Stimulated activated naive CD8-positive, alpha-beta T cell treated with anti-CD3 and anti-CD28 coated beads, Interleukin-15, amount 100 ng/mL, for 72 hours (primary cell): ENCODE data around the gene ZNF441.
"Not testable (repeated sequence)": the region's sequence is repeated elsewhere in the genome, so short reads cannot be mapped to it uniquely, and the experiment has no call there.

ENCODE experiments used
- ATAC-seq: fragments of 150-1000 bp; cut with Tn5 transposase; 2 replicates; pipeline ENCODE4 v1.10.0; 2021; ENCODE audit warnings: mild to moderate bottlenecking, moderate library complexity
- DNase-seq, 2 donors: peaks; one replicate each; pipeline ENCODE4 v3.0.0; 2021 to 2022
- H3K27ac Mint-ChIP-seq, 2 donors: one replicate each; pipeline ENCODE4 v1.8.0; 2022; ENCODE audit warnings: mild to moderate bottlenecking in 2 of 2, mixed read lengths in 2 of 2, moderate library complexity in 2 of 2
- H3K27me3 Mint-ChIP-seq: one replicate; pipeline ENCODE4 v1.8.0; 2022; ENCODE audit warnings: mixed read lengths
- H3K4me1 Mint-ChIP-seq: one replicate; pipeline ENCODE4 v1.8.0; 2022; ENCODE audit warnings: mild to moderate bottlenecking, mixed read lengths
- H3K4me3 Mint-ChIP-seq, 2 donors: one replicate each; pipeline ENCODE4 v1.8.0; 2022; ENCODE audit warnings: mild to moderate bottlenecking in 2 of 2, mixed read lengths in 2 of 2, moderate library complexity in 1 of 2
- H3K9me3 Mint-ChIP-seq, 2 donors: one replicate each; pipeline ENCODE4 v1.8.0; 2022; ENCODE audit warnings: mixed read lengths in 2 of 2

The ZNF441 gene

GRCh38 chr19:11806354-11807098 is 39.7 kb downstream of the ZNF441 start:
- Mint-ChIP-seq H3K4me3 (no peak overlapping the region), H3K27ac (no peak overlapping the region), H3K27me3 (no peaks in the 10 kb centered on the region), H3K4me1 (no peaks in the 10 kb centered on the region), H3K9me3 (peaks cover 31 to 52% of the 10 kb centered on the region in 2 donors)
- DNase-seq (no peak), ATAC-seq (no peak)

- DNase-seq (no peak), ATAC-seq (no peak)
- Mint-ChIP-seq H3K27ac (no peak overlapping the region), H3K4me1 (no peaks in the 10 kb centered on the region), H3K9me3 (peaks cover 31 to 52% of the 10 kb centered on the region in 2 donors), H3K27me3 (no peaks in the 10 kb centered on the region), H3K4me3 (no peak overlapping the region)
These were observed 40.2 kb downstream of the ZNF441 start for GRCh38 chr19:11807099-11807380.

- peak overlapping the region in 1 of 2 donors; percentile 96 for H3K27ac Mint-ChIP-seq
- DNase-seq (no peak), ATAC-seq (peak; percentile 53)
- H3K4me3 Mint-ChIP-seq, result peak overlapping the region; percentile 91 to 92
- no peaks in the 10 kb centered on the region for H3K27me3 Mint-ChIP-seq
- H3K9me3 Mint-ChIP-seq, result peaks cover 5 to 26% of the 10 kb centered on the region in 2 donors
- peaks cover 26% of the 10 kb centered on the region for H3K4me1 Mint-ChIP-seq
These were observed 46.9 kb downstream of the ZNF441 start for GRCh38 chr19:11813703-11814028.

GRCh38 chr19:11814029-11814699 is 47.4 kb downstream of the ZNF441 start, which contains the start of gene ZNF440:
TSS of gene ZNF440 (plus strand) at chr19:11814273. CDS start at chr19:11814448, 175 bp downstream.
- H3K4me1 Mint-ChIP-seq, result peaks cover 26% of the 10 kb centered on the region
- DNase-seq, result peak; percentile 84 to 88
- H3K27me3 Mint-ChIP-seq, result no peaks in the 10 kb centered on the region
- peak; percentile 100 for ATAC-seq
- H3K4me3 Mint-ChIP-seq, result peak within 1 kb of the TSS; percentile 91 to 92
- H3K9me3 Mint-ChIP-seq, result peaks cover 5 to 21% of the 10 kb centered on the region in 2 donors
- peak within 1 kb of the TSS; percentile 92 to 96 for H3K27ac Mint-ChIP-seq

- peak overlapping the region; percentile 40 to 48 for H3K27ac Mint-ChIP-seq
- peaks cover 5 to 19% of the 10 kb centered on the region in 2 donors for H3K9me3 Mint-ChIP-seq
- H3K4me1 Mint-ChIP-seq, result peaks cover 26% of the 10 kb centered on the region
- no peaks in the 10 kb centered on the region for H3K27me3 Mint-ChIP-seq
- H3K4me3 Mint-ChIP-seq, result peak overlapping the region; percentile 91 to 92
- DNase-seq (no peak), ATAC-seq (peak; percentile 18)
These were observed 47.9 kb downstream of the ZNF441 start for GRCh38 chr19:11814700-11815035.

- DNase-seq, result no peak
- Mint-ChIP-seq H3K9me3 (peaks cover 27 to 31% of the 10 kb centered on the region in 2 donors), H3K27ac (no peak overlapping the region), H3K27me3 (no peaks in the 10 kb centered on the region), H3K4me3 (no peak overlapping the region), H3K4me1 (peaks cover 7% of the 10 kb centered on the region)
- no peak for ATAC-seq
These were observed 54.8 kb downstream of the ZNF441 start for GRCh38 chr19:11821474-11822109.

GRCh38 chr19:11828957-11829876 is 62.4 kb downstream of the ZNF441 start:
- not testable (repeated sequence) for H3K4me1 Mint-ChIP-seq, H3K4me3 Mint-ChIP-seq, H3K27me3 Mint-ChIP-seq, DNase-seq
- Mint-ChIP-seq H3K27ac (peak overlapping the region in 1 of 2 donors; percentile 54), H3K9me3 (peaks cover 33 to 46% of the 10 kb centered on the region in 2 donors)
- peak; percentile 42 for ATAC-seq

GRCh38 chr19:11832253-11832912 is 65.6 kb downstream of the ZNF441 start:
- H3K27me3 Mint-ChIP-seq, result no peaks in the 10 kb centered on the region
- H3K4me3 Mint-ChIP-seq, result no peak overlapping the region
- no peak for ATAC-seq
- no peak overlapping the region for H3K27ac Mint-ChIP-seq
- DNase-seq, result no peak
- H3K4me1 Mint-ChIP-seq, result peaks cover 7% of the 10 kb centered on the region
- H3K9me3 Mint-ChIP-seq, result peaks cover 37 to 43% of the 10 kb centered on the region in 2 donors

- no peak overlapping the region for H3K27ac Mint-ChIP-seq
- DNase-seq, result no peak
These were observed 66.7 kb downstream of the ZNF441 start for GRCh38 chr19:11833541-11833940.

More at GRCh38 chr19:11833541-11833940, 66.7 kb downstream of the ZNF441 start:
- no peak for ATAC-seq
- peaks cover 7% of the 10 kb centered on the region for H3K4me1 Mint-ChIP-seq
- peaks cover 40 to 51% of the 10 kb centered on the region in 2 donors for H3K9me3 Mint-ChIP-seq
- no peak overlapping the region for H3K4me3 Mint-ChIP-seq
- no peaks in the 10 kb centered on the region for H3K27me3 Mint-ChIP-seq
